ENCODE results near the gene CHERP. TPM values are rescaled to one million over a fixed set of nuclear protein-coding genes. Genes with fewer than 3 reads are reported as not detected.
A peak's percentile ranks its signal among the peaks of the same experiment; 100 is the strongest.

Gene CHERP
- total and polyA plus RNA-seq, 8 donors = 11.0 to 26.8 (median 17.2) TPM

GRCh38 chr19:16581971-16582343, 39.7 kb upstream of the CHERP start:
- H3K4me3 ChIP-seq = no peak overlapping the region
- FAIRE-seq (no peak), DNase-seq (no peak), ATAC-seq (peak in 2 of 4 donors; percentile 25 to 33)
- intact Hi-C loops (cut with DNase I) = no loop called here
- peaks cover 0 to 3% (median 0%) of the 10 kb centered on the region in 3 donors for H3K36me3 ChIP-seq
- TF ChIP-seq, protein P1, sequence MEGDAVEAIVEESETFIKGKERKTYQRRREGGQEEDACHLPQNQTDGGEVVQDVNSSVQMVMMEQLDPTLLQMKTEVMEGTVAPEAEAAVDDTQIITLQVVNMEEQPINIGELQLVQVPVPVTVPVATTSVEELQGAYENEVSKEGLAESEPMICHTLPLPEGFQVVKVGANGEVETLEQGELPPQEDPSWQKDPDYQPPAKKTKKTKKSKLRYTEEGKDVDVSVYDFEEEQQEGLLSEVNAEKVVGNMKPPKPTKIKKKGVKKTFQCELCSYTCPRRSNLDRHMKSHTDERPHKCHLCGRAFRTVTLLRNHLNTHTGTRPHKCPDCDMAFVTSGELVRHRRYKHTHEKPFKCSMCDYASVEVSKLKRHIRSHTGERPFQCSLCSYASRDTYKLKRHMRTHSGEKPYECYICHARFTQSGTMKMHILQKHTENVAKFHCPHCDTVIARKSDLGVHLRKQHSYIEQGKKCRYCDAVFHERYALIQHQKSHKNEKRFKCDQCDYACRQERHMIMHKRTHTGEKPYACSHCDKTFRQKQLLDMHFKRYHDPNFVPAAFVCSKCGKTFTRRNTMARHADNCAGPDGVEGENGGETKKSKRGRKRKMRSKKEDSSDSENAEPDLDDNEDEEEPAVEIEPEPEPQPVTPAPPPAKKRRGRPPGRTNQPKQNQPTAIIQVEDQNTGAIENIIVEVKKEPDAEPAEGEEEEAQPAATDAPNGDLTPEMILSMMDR (IDR thresholded peaks at IDR 0.05) = no peak
- peaks cover 14 to 52% (median 15%) of the 10 kb centered on the region in 3 donors for H3K4me1 ChIP-seq
- peak overlapping the region; percentile 7 to 71 (median 16) for H3K27ac ChIP-seq
- WGBS, 2 donors = 60% methylated on average over 6 of the region's 6 CpGs
- no peaks in the 10 kb centered on the region for H3K9me3 ChIP-seq
- no peaks in the 10 kb centered on the region for H3K27me3 ChIP-seq

GRCh38 chr19:16581145-16581970, 39.1 kb upstream of the CHERP start:
- H3K4me3 ChIP-seq = no peak overlapping the region
- peaks cover 14 to 46% (median 15%) of the 10 kb centered on the region in 3 donors for H3K4me1 ChIP-seq
- TF ChIP-seq, protein P1 (IDR thresholded peaks at IDR 0.05) = no peak
- no peaks in the 10 kb centered on the region for H3K27me3 ChIP-seq
- ATAC-seq (peak; percentile 10 to 61 (median 42)), FAIRE-seq (no peak), DNase-seq (peak in 2 of 6 donors; percentile 45 to 59)
- intact Hi-C loops (cut with DNase I) = no loop called here
- H3K36me3 ChIP-seq = peaks cover 0 to 9% (median 4%) of the 10 kb centered on the region in 3 donors
- 37 to 46% methylated on average over 12 of the region's 12 CpGs for WGBS, 2 donors
- H3K27ac ChIP-seq = peak overlapping the region; percentile 7 to 71 (median 28)
- H3K9me3 ChIP-seq = no peaks in the 10 kb centered on the region

GRCh38 chr19:16579381-16579780, 37.1 kb upstream of the CHERP start:
- intact Hi-C loops (cut with DNase I) = loop anchor here in 2 of 3 donors (10.0 kb wide), 1 partner anchor 45 kb away; the partner anchor contains the start of gene MED26 (in 2 of the 2)
- TF ChIP-seq, protein P1 (IDR thresholded peaks at IDR 0.05) = no peak
- no peak overlapping the region for H3K4me3 ChIP-seq
- H3K27me3 ChIP-seq = no peaks in the 10 kb centered on the region
- WGBS, 2 donors = 84 to 88% methylated on average over 4 of the region's 4 CpGs
- peaks cover 14 to 32% (median 15%) of the 10 kb centered on the region in 3 donors for H3K4me1 ChIP-seq
- H3K36me3 ChIP-seq = peaks cover 0 to 16% (median 5%) of the 10 kb centered on the region in 3 donors
- DNase-seq (no peak), FAIRE-seq (no peak), ATAC-seq (no peak)
- H3K27ac ChIP-seq = no peak overlapping the region
- H3K9me3 ChIP-seq = no peaks in the 10 kb centered on the region

DNA sequence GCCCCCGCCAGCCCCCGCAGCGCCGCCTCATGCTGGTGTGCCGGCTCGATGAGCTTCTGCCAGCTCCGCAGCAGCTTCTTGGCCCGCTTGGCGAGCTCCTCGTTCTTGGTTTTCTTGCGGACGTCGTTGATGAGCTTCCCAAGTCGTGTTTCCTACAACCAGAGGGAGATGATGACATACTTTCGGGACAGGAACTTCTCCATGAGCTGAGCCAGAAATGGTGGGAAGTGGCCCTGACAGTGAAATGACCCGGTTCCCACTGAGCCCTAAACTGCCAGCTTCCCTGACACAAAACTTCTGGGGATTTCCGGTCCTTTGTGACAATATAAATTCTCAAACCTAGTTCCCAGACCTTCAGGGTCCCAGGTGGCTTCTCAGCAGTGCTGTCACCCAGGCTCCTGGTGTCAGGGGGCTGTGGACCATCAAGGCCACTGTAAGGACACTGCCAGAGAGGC, 35.3 kb upstream of the CHERP start:
- DNase-seq = no peak
- no peak for ATAC-seq
- TF ChIP-seq, protein P1 (IDR thresholded peaks at IDR 0.05) = no peak
- no peak for FAIRE-seq
- Histone ChIP-seq H3K27ac (no peak overlapping the region), H3K27me3 (no peaks in the 10 kb centered on the region), H3K4me3 (no peak overlapping the region), H3K4me1 (peaks cover 19 to 33% (median 26%) of the 10 kb centered on the region in 3 donors), H3K9me3 (no peaks in the 10 kb centered on the region), H3K36me3 (peaks cover 0 to 16% (median 5%) of the 10 kb centered on the region in 3 donors)
- intact Hi-C loops (cut with DNase I) = loop anchor here in 2 of 3 donors (10.0 kb wide), 1 partner anchor 47 kb away; the partner anchor contains the start of gene MED26 (in 2 of the 2)
- WGBS, 2 donors = 85 to 87% methylated on average over 17 of the region's 17 CpGs
